H1 (cell line): ENCODE data around the gene ROGDI. TPM values are rescaled to one million over a fixed set of nuclear protein-coding genes. Genes with fewer than 3 reads are reported as not detected.

Source experiments
- CTCF ChIA-PET: fragments of 300-600 bp; sonication (Branson Sonifier 250); formaldehyde crosslinking; loops from one replicate; lab custom pipeline; 2021; ENCODE audit not compliant: partially characterized antibody; lab: Charles Lee
- POLR2A ChIA-PET: fragments of 300-600 bp; sonication (Branson Sonifier 250); formaldehyde crosslinking; loops from one replicate; lab custom pipeline; 2021; ENCODE audit warnings: inconsistent platforms; ENCODE audit not compliant: partially characterized antibody; lab: Charles Lee
- DNase-seq, 2 experiments: peaks; one replicate each; pipeline versions ENCODE4 v3.0.0 to v3.0.0-alpha.2; 2010 to 2022; ENCODE audit warnings: low spot score in 2 of 2, low read depth in 1 of 2, mixed read lengths in 1 of 2
- FAIRE-seq: peaks from 2 replicates; lab custom pipeline; 2011; peaks lifted over from hg19 to GRCh38; lab: Jason Lieb, UNC
- H2AFZ ChIP-seq: 2 replicates; pipeline ENCODE4 v1.8.1; 2012; ENCODE audit warnings: low read length, inconsistent platforms
- H2AK5ac ChIP-seq: 2 replicates; pipeline ENCODE4 v1.6.1; 2013; ENCODE audit warnings: low read depth, low read length
- H2BK120ac ChIP-seq: replicated peaks from 2 replicates; pipeline ENCODE3; 2013; ENCODE audit warnings: low read depth, low read length, inconsistent platforms
- H2BK12ac ChIP-seq: 2 replicates; pipeline ENCODE4 v1.6.1; 2013; ENCODE audit warnings: low read depth, low read length
- H2BK15ac ChIP-seq: 2 replicates; pipeline ENCODE4 v1.6.1; 2013; ENCODE audit warnings: low read length
- H2BK20ac ChIP-seq: 2 replicates; pipeline ENCODE4 v1.6.1; 2013; ENCODE audit warnings: low read length
- H2BK5ac ChIP-seq: 2 replicates; pipeline ENCODE4 v1.6.1; 2013; ENCODE audit warnings: low read depth, low read length
- H3K14ac ChIP-seq: 2 replicates; pipeline ENCODE4 v1.6.1; 2013; ENCODE audit warnings: inconsistent platforms; ENCODE audit not compliant: insufficient read length
- H3K18ac ChIP-seq: 2 replicates; pipeline ENCODE4 v1.6.1; 2013; ENCODE audit warnings: low read length; ENCODE audit errors: extremely low read depth
- H3K23ac ChIP-seq: 2 replicates; pipeline ENCODE4 v1.6.1; 2013; ENCODE audit warnings: inconsistent platforms; ENCODE audit not compliant: insufficient read length
- H3K23me2 ChIP-seq: 2 replicates; pipeline ENCODE4 v1.6.1; 2013; ENCODE audit warnings: low read depth, low read length
- H3K27ac ChIP-seq: 2 replicates; pipeline ENCODE4 v1.6.1; 2011; ENCODE audit warnings: low read depth, low read length, inconsistent platforms
- H3K27me3 ChIP-seq, 4 experiments: replicated peaks in 1 of 4; 1 replicate in 1 of 4; 2 replicates in 3 of 4; pipeline versions ENCODE4 v1.6.1 to v1.8.1; 2011 to 2013; ENCODE audit warnings: low read length in 3 of 4, mild to moderate bottlenecking in 3 of 4, inconsistent platforms in 2 of 4, mixed read lengths in 2 of 4, moderate library complexity in 1 of 4; ENCODE audit not compliant: control insufficient read depth in 3 of 4, insufficient read depth in 3 of 4; ENCODE audit errors: extremely low read depth in 1 of 4
- H3K36me3 ChIP-seq, 4 experiments: 2 replicates each; pipeline versions ENCODE4 v1.6.1 to v1.8.1; 2011 to 2013; ENCODE audit warnings: mild to moderate bottlenecking in 4 of 4, low read length in 3 of 4, moderate library complexity in 2 of 4, control low read depth in 1 of 4, inconsistent platforms in 1 of 4; ENCODE audit not compliant: insufficient read depth in 4 of 4, control insufficient read depth in 2 of 4
- H3K4ac ChIP-seq: replicated peaks from 2 replicates; pipeline ENCODE3; 2013; ENCODE audit warnings: low read length, low read depth, mixed read lengths, inconsistent platforms; ENCODE audit not compliant: insufficient read length
- H3K4me1 ChIP-seq, 4 experiments: replicated peaks in 1 of 4; 1 replicate in 1 of 4; 2 replicates in 3 of 4; pipeline versions ENCODE4 v1.6.1 to v1.8.1; 2011 to 2013; ENCODE audit warnings: low read length in 3 of 4, inconsistent platforms in 2 of 4, mixed read lengths in 1 of 4; ENCODE audit not compliant: insufficient read depth in 4 of 4, control insufficient read depth in 3 of 4
- H3K4me2 ChIP-seq, 2 experiments: 2 replicates each; pipeline versions ENCODE4 v1.6.1 to v1.8.1; 2011 to 2013; ENCODE audit warnings: low read depth in 2 of 2, low read length in 2 of 2, control low read depth in 1 of 2, inconsistent platforms in 1 of 2, mild to moderate bottlenecking in 1 of 2; ENCODE audit not compliant: insufficient read depth in 1 of 2
- H3K4me3 ChIP-seq, 4 experiments: fragments of 200-600, 300-600 bp in 1 of 4; sonication (generic), shearing (Covaris generic), sonication (Bioruptor Twin) in 1 of 4; 2 replicates each; pipeline versions ENCODE4 v1.5.1 to v1.8.1; 2011 to 2016; ENCODE audit warnings: low read length in 4 of 4, low read depth in 3 of 4, control low read depth in 2 of 4, inconsistent platforms in 2 of 4, mild to moderate bottlenecking in 2 of 4, mixed read lengths in 1 of 4, moderate library complexity in 1 of 4; ENCODE audit not compliant: insufficient read depth in 2 of 4; ENCODE audit errors: extremely low read depth in 1 of 4
- H3K56ac ChIP-seq: replicated peaks from 2 replicates; pipeline ENCODE3; 2013; ENCODE audit warnings: low read depth, mild to moderate bottlenecking, mixed read lengths, low read length, inconsistent platforms; ENCODE audit not compliant: insufficient read length
- H3K79me1 ChIP-seq: 2 replicates; pipeline ENCODE4 v1.6.1; 2013; ENCODE audit warnings: low read depth, low read length, control low read depth
- H3K79me2 ChIP-seq, 2 experiments: 2 replicates each; pipeline versions ENCODE4 v1.6.1 to v1.8.1; 2012 to 2013; ENCODE audit warnings: low read length in 2 of 2, mild to moderate bottlenecking in 2 of 2, inconsistent platforms in 1 of 2; ENCODE audit not compliant: insufficient read depth in 2 of 2, control insufficient read depth in 1 of 2
- H3K9ac ChIP-seq, 4 experiments: replicated peaks in 1 of 4; 1 replicate in 1 of 4; 2 replicates in 3 of 4; pipeline versions ENCODE4 v1.6.1 to v1.8.1; 2011 to 2013; ENCODE audit warnings: low read depth in 3 of 4, low read length in 3 of 4, control low read depth in 2 of 4, mild to moderate bottlenecking in 2 of 4, moderate library complexity in 2 of 4, inconsistent platforms in 1 of 4; ENCODE audit errors: extremely low read depth in 1 of 4
- H3K9me3 ChIP-seq, 2 experiments: 2 replicates each; pipeline versions ENCODE4 v1.6.1 to v1.8.1; 2012 to 2013; ENCODE audit warnings: mild to moderate bottlenecking in 2 of 2, moderate library complexity in 2 of 2, control low read depth in 1 of 2, inconsistent platforms in 1 of 2, low read depth in 1 of 2, low read length in 1 of 2, mixed read lengths in 1 of 2; ENCODE audit not compliant: insufficient read depth in 2 of 2
- H4K20me1 ChIP-seq, 2 experiments: replicated peaks in 1 of 2; 2 replicates each; pipeline versions ENCODE3 to v1.8.1; 2011 to 2013; ENCODE audit warnings: inconsistent platforms in 2 of 2, low read length in 2 of 2, mild to moderate bottlenecking in 1 of 2; ENCODE audit not compliant: insufficient read depth in 2 of 2, control insufficient read depth in 1 of 2
- H4K5ac ChIP-seq: 2 replicates; pipeline ENCODE4 v1.6.1; 2013; ENCODE audit warnings: low read length, low read depth, mixed read lengths, inconsistent platforms; ENCODE audit not compliant: insufficient read length
- H4K8ac ChIP-seq: 2 replicates; pipeline ENCODE4 v1.8.0; 2013; ENCODE audit warnings: mild to moderate bottlenecking, moderate library complexity, low read length, inconsistent platforms; ENCODE audit not compliant: insufficient read depth; ENCODE audit errors: extremely low read depth
- H4K91ac ChIP-seq: replicated peaks from 2 replicates; pipeline ENCODE3; 2013; ENCODE audit warnings: low read length, mixed read lengths, inconsistent platforms; ENCODE audit not compliant: insufficient read length
- ASH2L ChIP-seq: fragments of 200-600, 300-600 bp; sonication (generic); IDR thresholded peaks from one replicate; pipeline ENCODE4 v1.7.1; 2017; ENCODE audit warnings: low read length
- JUN ChIP-seq: IDR thresholded peaks from 2 replicates; pipeline ENCODE4 v1.6.1; 2011; ENCODE audit warnings: low read depth, mild to moderate bottlenecking, improper control_type of control experiment, low read length
- KDM1A ChIP-seq: fragments of 200-600, 300-600 bp; sonication (generic); IDR thresholded peaks from 2 replicates; pipeline ENCODE4 v1.7.1; 2016; ENCODE audit warnings: mild to moderate bottlenecking, low read length, borderline replicate concordance
- SAP30 ChIP-seq: fragments of 300-600 bp; sonication (generic); IDR thresholded peaks from 2 replicates; pipeline ENCODE4 v1.7.1; 2012; ENCODE audit warnings: low read length, moderate library complexity, mild to moderate bottlenecking, inconsistent platforms; ENCODE audit not compliant: insufficient read depth, insufficient replicate concordance
- WGBS, 2 experiments: shearing (Covaris generic) in 1 of 2; methylation state at CpG; one replicate each; pipeline versions ENCODE4 v1.1.6 to v1.1.7; 2013 to 2015; ENCODE audit warnings: low lambda C conversion rate in 2 of 2, mixed read lengths in 2 of 2, inconsistent platforms in 1 of 2, low coverage in 1 of 2, missing lambda C conversion rate in 1 of 2; ENCODE audit not compliant: insufficient replicate concordance in 2 of 2, insufficient coverage in 1 of 2, insufficient read length in 1 of 2; ENCODE audit errors: extremely low coverage in 1 of 2, missing lambda C conversion rate in 1 of 2; 5-methylcytosine and 5-hydroxymethylcytosine counted together
- polyA plus RNA-seq, 7 experiments: library from polyadenylated mRNA; depleted of rRNA in 3 of 7; stranded (reverse) in 5 of 7; unstranded in 2 of 7; fragments of >200 nt in 5 of 7; fragments of 200-250 nt in 2 of 7; gene quantifications; 1 replicate in 5 of 7; 2 replicates in 1 of 7; 4 replicates in 1 of 7; pipeline versions ENCODE4 v1.2.1 to v1.2.3, GENCODE V29; 2011 to 2013; ENCODE audit warnings: missing spikeins in 2 of 7, mixed read lengths in 2 of 7
- total RNA-seq: library from RNA; stranded (reverse); fragmentation: NEBNext Ultra II Directional; extraction: Animal tissue kit (Norgen Biotek cat#: 25700); gene quantifications from 2 replicates; pipeline ENCODE4 v1.2.1, GENCODE V29; 2021

The ROGDI gene
- total and polyA plus RNA-seq, 2 of the 8 experiments (the other 6 are each of a cell fraction or from before 2014, with no cell fraction given) = 27.4 to 68.4 TPM

DNA sequence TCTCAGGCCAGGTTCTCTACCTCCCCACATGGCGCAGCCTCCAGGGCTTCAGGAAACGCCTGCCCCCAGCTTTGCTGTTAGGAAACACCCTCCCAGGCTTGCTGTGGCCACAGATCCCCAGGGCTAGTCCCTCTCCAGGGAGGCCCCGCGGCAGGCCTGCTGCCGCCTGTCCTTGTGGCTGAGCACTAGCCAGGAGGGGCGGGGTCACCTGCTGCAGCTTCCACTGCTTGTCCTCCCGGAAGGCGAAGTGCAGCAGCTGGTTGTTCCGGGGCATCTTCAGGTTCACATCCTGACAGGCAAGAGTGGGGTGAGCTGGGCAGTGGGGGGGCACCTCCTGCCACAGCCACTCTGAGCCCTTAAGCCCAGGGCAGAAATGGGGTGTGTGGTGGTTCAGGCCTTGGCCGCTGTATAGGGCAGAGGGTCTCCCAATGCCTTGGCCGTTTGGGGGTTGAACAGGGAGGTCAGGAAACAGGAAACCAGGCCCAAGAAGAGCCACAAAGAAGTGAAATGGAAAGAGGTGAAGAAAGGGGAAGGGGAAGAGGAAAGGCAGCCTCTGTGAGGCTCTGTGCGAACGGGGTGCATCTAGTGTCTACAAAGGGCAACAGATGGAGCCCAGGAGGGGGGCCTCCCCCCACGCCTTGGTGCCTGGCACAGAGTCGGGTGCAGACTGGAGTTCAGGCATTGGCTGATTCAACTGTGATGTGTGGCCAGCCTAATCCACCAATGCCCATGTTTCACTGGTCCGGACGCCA lies 2.0 kb downstream of the ROGDI start:
- H3K4me2 ChIP-seq = peak overlapping the region; percentile 67 to 92; a peak in 2 of 4 replicates
- POLR2A ChIA-PET = interaction anchor here (1.0 to 2.9 kb wide), 7 partner anchors 9 to 67 kb away, joined by 3 to 21 read pairs (median 6); partner anchors contain the start of genes ANKS3, DNAAF8 and ZNF500
- no peak overlapping the region for H2BK20ac ChIP-seq
- H3K4ac ChIP-seq = peak overlapping the region; percentile 59
- H3K4me1 ChIP-seq = peaks cover 0 to 14% (median 8%) of the 10 kb centered on the region in 4 experiments; a peak in 4 of 7 replicates
- H3K23me2 ChIP-seq = peaks cover 8% of the 10 kb centered on the region; the same call in 1 of the 2 replicates
- DNase-seq (no peak), FAIRE-seq (no peak)
- H3K9ac ChIP-seq = no peak overlapping the region
- H4K20me1 ChIP-seq = peaks cover 0 to 8% of the 10 kb centered on the region in 2 experiments
- no peak overlapping the region; the same call in 1 of the 2 replicates for H4K8ac ChIP-seq
- H3K27ac ChIP-seq = no peak overlapping the region
- H4K5ac ChIP-seq = no peak overlapping the region
- no peak overlapping the region for H2BK5ac ChIP-seq
- H3K36me3 ChIP-seq = peaks cover 0 to 15% (median 1%) of the 10 kb centered on the region in 4 experiments; a peak in 5 of 8 replicates
- H2BK120ac ChIP-seq = no peak overlapping the region
- H3K79me2 ChIP-seq = no peaks in the 10 kb centered on the region
- CTCF ChIA-PET = no interaction called here
- peak overlapping the region in 1 of 4 experiments; percentile 82; a peak in 1 of 8 replicates for H3K4me3 ChIP-seq
- no peak overlapping the region for H2BK15ac ChIP-seq
- H3K9me3 ChIP-seq = no peaks in the 10 kb centered on the region
- no peak overlapping the region for H3K23ac ChIP-seq
- no peak overlapping the region for H2AFZ ChIP-seq
- no peaks in the 10 kb centered on the region for H3K79me1 ChIP-seq
- H3K18ac ChIP-seq = no peak overlapping the region
- 92% methylated on average over 17 of the region's 17 CpGs; no CpG with 5 or more reads in 1 of the 2 experiments for WGBS, 2 experiments
- no peak overlapping the region for H3K14ac ChIP-seq
- H3K27me3 ChIP-seq = no peaks in the 10 kb centered on the region
- no peak overlapping the region for H3K56ac ChIP-seq
- H2AK5ac ChIP-seq = no peak overlapping the region
- no peak overlapping the region for H4K91ac ChIP-seq
- peak overlapping the region; percentile 68; the same call in 1 of the 2 replicates for H2BK12ac ChIP-seq
- TF ChIP-seq SAP30 (no peak), ASH2L (no peak), JUN (no peak), KDM1A (no peak)
